Measurements from ENCODE around the gene CTSZ.
A peak's percentile ranks its signal among the peaks of the same experiment; 100 is the strongest.

Gene CTSZ

DNA sequence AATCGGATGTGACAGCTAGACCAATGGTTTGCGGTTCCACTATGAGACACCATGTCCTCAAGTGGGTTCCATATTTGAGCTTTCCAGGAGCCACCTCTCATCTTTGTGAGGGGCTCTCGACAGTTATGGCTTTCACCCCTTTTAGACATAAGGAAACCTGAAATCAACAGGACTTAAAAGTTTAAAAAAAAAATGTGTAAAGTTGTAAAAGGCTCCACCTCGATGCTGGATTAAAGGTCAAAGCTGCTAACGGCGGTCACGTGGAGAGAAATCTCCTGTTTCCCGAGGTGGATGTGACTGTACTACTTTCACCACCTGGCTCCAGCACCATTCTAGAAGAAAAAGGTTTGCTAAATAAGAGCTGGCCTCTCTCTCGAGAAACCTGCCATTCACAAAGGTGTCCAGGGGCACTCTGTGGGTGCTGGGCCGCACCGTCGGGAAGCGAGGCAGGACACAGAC lies 24.5 kb upstream of the CTSZ start:
- DNase-seq: no peak

DNA sequence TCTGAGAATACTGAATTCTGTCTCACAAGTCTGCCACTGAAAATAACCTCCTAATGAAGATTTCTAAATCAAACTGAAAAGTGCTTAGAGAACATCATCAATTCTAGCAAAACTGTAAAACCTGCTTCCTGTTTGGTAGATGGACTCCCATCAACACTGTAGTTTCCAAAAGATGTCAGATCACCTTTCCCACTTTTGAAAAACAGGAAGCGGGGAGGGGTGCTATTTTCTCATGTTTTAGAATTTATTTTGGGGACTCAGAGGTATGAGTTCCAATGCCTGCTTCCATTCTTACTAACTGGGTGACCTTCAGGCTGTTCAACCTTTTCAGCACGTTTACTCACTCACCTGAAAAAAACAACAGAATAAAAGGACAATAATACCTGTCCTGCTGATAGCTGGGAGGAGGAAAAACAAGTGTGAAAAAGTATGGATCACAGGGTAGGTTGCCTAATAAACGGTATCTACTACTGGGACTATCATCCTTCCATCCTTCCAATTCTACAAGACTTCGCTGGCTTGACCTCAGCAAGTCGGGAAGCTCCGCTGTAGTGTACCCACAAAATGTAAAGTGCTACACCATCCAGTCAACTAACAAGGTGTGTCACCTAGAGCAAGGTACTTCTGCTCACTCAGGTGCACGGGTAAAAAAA lies 24.0 kb upstream of the CTSZ start:
- DNase-seq: no peak

- no peak for DNase-seq
These were observed 21.8 kb upstream of the CTSZ start for GRCh38 chr20:59028812-59029211.

- DNase-seq: no peak
These were observed 20.8 kb upstream of the CTSZ start for GRCh38 chr20:59027741-59028320.

DNA sequence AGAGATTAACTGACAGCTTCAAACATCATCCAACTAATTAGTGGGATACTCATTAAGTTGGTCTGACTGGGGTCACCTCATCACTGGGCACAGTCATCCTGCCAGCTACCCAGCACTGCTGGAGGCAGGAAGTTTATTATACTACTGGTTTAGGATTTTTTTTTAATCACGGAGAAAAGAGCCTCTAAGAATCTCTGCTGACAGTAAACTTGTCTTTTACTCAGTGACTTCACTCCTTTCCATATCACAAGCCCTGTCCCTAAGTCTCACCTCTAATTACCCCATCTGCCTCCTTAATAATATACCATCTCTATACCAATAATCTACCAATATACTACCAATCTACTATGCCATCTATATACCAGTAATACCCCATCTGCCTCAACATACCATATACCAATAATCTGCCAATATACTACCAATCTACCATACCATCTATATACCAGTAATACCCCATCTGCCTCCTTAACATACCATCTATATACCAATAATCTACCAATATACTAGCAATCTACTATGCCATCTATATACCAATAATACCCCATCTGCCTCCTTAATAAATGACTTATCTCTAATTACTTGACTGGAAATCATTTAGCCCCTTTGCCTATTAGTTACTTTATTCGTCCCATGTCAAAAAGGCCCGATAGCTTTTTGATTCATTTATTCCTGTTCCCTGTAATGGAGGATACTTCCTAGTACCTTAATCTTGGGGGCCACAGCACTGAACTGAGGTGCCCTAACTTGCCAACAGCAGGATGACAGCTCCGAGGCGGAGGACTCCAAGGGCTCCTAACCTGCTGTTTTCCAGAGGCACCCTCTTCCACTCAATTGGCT lies 20.1 kb upstream of the CTSZ start:
- no peak for DNase-seq

DNA sequence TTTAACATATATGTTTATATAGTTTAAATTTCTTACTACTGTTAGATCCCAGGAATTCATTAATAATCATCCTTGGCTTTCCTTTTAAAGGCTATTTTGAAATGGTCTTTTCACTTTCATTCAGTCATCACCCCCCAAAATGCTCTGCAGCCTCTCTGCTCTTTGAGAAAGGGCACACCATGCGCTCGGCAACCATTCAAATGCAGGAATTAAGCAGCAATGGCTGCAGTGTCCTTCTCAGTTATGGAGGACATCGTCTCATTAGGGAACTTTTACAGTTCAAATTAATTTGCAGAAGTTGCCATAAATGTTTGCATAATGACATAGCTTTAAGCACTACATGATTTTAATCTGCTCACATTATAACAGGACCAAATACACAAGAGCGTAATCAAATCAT lies 18.5 kb upstream of the CTSZ start:
- no peak for DNase-seq

GRCh38 chr20:59025086-59025485 lies 18.0 kb upstream of the CTSZ start:
- no peak for DNase-seq

GRCh38 chr20:59024111-59024530 lies 17.1 kb upstream of the CTSZ start:
- DNase-seq: no peak

GRCh38 chr20:59023616-59024015 lies 16.6 kb upstream of the CTSZ start:
- no peak for DNase-seq

DNA sequence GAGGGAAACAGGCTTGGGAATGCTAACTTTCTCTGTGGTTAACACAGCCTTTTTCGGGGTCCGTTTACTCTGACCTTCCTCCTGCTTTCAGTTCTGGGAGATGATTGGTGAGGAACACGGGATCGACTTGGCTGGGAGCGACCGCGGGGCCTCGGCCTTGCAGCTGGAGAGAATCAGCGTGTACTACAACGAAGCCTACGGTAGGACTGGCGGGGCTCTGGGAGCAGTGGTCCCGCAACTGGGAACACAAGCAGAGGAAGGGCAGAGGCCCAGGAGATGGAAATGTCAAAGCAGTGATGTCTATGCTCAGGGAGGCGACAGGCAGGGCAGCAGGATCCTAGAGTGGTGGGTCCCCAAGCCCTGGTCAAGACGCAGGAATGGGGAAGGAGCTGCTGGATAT lies 15.7 kb upstream of the CTSZ start:
- DNase-seq: no peak

DNA sequence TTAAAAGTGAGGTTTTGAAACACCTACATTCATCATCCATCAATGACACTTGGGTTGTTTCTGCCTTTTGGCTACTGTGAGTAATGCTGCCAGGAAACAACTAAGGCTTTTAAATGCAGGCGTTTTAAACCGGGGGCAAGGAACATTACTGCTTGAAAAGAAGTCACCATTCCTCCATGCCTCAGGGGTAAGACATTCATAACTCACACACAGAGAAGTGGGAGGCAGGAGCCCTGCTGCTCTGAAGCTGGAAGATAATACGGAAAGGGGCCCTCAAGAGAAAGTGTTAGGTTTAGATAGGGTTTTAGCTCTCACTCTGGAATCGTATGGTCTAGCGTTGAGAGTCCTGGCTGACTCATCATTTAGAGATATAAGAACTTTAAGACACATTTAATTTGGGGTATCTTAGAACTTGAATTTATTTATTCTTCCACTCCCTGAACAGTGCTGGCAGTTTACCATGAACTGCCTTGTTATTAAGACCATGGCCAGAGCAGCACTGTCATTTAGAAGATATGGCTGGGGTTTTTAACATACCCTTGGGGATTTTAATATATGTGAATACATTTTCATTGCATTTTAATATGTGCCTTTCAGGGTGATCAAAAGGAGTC lies 14.0 kb upstream of the CTSZ start:
- DNase-seq: no peak

DNA sequence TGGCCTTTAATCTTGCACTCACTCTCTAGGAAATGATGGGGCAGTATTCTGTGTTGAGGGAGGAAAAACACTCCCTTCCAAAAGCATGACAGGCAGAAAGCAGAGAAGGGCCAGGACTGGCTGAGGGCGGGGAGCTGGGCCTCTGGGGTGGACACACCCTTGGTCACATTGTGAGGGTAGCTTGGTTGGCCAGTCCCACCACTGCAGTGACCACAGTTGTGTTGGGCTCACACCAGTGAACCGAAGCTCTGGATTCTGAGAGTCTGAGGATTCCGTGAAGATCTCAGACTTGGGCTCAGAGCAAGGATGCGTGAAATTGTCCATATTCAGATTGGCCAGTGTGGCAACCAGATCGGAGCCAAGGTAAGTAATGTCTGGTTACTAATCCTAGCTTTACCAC lies 12.2 kb upstream of the CTSZ start, which contains the start of gene TUBB1:
TUBB1 (plus strand) TSS at position 213 of the 400 bp plus-strand sequence; CDS start at position 307, 94 bp downstream.
- DNase-seq: peak; percentile 66

DNA sequence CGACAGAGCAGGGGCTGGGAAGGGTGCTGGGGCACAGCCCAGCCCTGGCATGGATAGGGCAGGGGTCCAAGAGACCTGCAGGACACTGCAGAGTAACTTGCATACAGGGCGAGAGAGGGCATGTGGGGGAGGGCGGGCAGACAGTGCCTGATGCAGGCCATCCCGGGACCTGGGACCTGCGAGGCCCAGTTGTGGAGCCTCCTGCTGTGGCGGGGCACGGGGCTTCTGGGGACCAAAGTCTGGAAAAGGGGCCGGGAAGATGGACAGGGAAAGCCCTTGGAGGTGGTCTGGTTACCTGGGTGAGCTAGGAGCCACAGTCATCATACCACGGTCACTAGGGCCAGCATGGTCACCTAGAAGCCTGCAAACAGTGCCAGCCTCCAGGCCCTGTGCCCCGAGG lies 11.8 kb upstream of the CTSZ start:
- DNase-seq: no peak

- no peak for DNase-seq
These were observed 10.6 kb upstream of the CTSZ start for GRCh38 chr20:59017493-59018231.

GRCh38 chr20:59016795-59017492 lies 9.9 kb upstream of the CTSZ start:
- no peak for DNase-seq

DNA sequence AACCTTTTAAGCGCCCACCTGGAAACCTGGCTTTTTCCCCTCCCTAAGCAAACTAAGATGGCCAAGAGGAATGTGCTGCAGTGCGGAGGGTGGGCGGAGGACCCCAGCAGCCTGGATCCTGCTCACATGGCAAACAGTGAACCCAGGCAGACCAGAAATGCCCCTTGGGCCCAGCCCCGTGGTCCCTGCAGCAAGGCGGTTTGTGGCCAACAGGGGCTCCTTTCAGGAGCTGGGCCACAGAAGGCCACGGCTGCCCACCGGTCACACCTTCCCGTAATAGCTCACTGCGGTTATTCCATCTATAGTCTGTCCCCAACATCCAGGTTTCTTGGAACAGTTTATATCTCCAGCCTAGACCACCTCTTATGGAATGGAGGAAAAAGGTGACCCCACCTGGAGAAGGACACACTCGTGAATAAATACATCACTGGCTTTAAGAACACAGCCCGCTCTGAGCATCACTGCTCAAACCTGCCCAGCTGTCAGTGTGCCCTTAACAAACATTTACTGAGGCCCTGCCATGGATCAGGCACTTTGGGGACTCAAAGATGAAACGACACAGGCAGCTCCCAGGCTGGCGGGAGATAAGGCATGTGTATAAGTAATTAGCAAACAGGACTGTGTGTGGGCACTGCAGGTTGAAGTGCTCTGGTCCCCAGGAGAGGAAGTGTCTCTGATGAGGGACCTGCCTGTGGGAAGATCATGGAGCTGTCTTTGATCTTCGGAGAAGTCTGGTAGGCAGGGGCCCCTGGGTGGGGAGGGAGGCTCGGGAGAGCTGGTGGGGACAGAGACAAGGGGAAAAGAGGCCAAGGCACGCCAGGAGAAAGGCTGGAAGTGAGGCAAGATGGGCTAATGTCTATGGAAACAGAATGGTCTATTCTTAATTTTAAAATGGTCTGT lies 9.0 kb upstream of the CTSZ start:
- DNase-seq: no peak

DNA sequence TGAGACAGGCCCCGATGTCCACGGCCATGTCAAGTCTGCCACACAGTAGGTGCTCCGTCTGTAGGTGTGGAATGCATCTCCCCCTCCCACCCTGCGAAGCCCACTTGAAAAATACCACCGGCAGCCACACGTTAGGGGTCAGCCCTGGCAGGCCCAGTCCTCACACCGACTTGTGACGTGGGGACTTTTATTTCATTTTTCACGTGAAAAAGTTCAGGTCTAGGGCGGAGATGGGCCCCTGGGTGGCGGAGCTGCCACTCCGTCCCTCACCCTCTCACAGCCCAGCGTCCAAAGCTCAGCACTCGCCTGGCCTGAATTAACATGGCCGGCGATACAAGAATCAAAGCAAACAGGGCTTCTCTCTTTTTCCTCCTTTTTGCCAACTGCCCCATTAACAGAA lies 8.4 kb upstream of the CTSZ start:
- DNase-seq: no peak

DNA sequence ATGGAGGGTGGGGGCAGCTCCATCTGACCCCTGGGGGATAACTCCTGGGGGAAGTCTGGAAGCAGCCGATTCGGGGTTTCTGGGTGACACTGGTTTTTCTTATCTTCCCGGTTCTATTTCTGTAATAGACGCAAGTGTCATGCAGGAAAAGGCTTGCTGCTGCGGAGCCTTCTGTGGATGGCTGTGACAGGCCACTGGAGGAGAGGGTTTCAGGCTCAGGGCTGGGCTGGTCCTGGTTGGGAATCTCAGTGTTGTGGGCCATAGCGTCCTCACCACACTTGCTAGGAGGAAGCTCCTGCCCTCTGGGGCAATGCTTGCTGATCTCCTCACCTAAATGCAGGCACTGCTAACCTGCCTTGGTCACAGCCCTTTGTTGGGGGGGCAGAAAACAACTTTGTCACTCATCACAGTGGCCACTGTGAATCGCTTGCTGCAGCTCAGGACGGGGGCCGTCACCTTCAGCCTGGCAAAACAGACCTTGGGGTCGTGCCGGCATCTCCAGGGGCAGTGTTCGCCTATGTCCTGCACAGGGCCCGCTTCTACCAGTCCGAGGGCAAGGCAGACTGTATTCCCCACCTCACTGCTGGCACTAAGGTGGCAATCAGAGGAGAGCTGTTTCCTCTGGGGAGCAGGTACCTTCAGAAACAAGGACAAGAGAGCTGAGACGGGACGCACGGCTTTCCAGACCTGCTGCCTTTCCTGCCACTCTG lies 7.8 kb upstream of the CTSZ start:
- DNase-seq: no peak

DNA sequence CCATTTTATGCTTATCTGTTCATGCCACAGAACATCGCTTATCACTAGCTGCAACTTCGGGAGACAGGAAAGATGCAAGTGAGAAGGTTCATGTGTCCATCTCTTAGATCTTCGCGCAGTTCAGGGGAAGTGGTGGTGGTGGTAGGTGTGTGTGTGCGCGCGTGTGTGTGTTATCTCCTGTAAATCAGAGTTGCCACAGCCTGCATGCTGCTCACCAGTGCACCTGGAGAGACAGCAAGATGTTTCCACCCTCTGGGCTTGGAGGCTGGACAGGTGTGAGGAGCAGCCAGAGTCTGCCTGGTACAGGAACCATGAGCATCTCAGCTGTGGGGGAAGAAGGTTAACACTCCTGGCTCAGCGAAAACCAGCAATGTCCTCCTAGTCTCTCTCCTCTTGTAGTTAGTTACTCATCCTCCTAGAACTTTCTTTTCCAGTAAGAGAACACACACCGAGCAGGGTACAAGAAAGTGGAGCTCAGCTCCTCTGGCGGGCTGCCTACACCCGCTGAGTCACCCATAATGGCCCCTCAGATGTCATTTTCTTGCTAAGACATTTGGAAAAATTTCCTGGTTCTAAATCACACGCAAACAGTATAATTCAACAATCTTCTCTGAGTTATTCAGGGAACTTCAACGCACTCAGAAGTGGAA lies 7.0 kb upstream of the CTSZ start:
- DNase-seq: no peak
